GM20000 (cell line): ENCODE data around the gene EML6.

Experiments
- DNase-seq: peaks from one replicate; pipeline ENCODE4 v3.0.0; 2012; ENCODE audit warnings: low spot score
- CTCF ChIP-seq: IDR thresholded peaks from 2 replicates; pipeline ENCODE4 v1.5.1; 2012; ENCODE audit warnings: mild to moderate bottlenecking, control low read depth; ENCODE audit errors: extremely low read depth, missing control alignments

The EML6 gene

GRCh38 chr2:54957321-54957999, 234.0 kb downstream of the EML6 start:
- no peak for DNase-seq
- TF ChIP-seq CTCF: no peak

GRCh38 chr2:54958717-54959371, 235.4 kb downstream of the EML6 start:
- no peak for DNase-seq
- TF ChIP-seq CTCF: no peak

GRCh38 chr2:54960164-54960563, 236.7 kb downstream of the EML6 start:
- no peak for DNase-seq
- no peak for TF ChIP-seq CTCF

GRCh38 chr2:54962511-54962910, 239.0 kb downstream of the EML6 start:
- no peak for TF ChIP-seq CTCF
- no peak for DNase-seq

- no peak for DNase-seq
- no peak for TF ChIP-seq CTCF
These were observed 239.5 kb downstream of the EML6 start for GRCh38 chr2:54962935-54963440.

- TF ChIP-seq CTCF: no peak
- no peak for DNase-seq
These were observed 240.0 kb downstream of the EML6 start for GRCh38 chr2:54963476-54963875.

- TF ChIP-seq CTCF: no peak
- DNase-seq: no peak
These were observed 240.8 kb downstream of the EML6 start for GRCh38 chr2:54964271-54964670.
